GM19035 (cell line): ENCODE results near the gene BRCA1.
"Not testable (repeated sequence)": the region's sequence is repeated elsewhere in the genome, so short reads cannot be mapped to it uniquely, and the experiment has no call there.

Experiments used
- ATAC-seq: cut with Tn5 transposase; IDR thresholded peaks from one replicate; pipeline ENCODE4 v1.9.1; 2021; ENCODE audit not compliant: unreplicated experiment

The BRCA1 gene

GRCh38 chr17:43070257-43070656, 54.9 kb downstream of the BRCA1 start:
- no peak for ATAC-seq

- no peak for ATAC-seq
Measured at GRCh38 chr17:43069368-43069898, 55.7 kb downstream of the BRCA1 start.

DNA sequence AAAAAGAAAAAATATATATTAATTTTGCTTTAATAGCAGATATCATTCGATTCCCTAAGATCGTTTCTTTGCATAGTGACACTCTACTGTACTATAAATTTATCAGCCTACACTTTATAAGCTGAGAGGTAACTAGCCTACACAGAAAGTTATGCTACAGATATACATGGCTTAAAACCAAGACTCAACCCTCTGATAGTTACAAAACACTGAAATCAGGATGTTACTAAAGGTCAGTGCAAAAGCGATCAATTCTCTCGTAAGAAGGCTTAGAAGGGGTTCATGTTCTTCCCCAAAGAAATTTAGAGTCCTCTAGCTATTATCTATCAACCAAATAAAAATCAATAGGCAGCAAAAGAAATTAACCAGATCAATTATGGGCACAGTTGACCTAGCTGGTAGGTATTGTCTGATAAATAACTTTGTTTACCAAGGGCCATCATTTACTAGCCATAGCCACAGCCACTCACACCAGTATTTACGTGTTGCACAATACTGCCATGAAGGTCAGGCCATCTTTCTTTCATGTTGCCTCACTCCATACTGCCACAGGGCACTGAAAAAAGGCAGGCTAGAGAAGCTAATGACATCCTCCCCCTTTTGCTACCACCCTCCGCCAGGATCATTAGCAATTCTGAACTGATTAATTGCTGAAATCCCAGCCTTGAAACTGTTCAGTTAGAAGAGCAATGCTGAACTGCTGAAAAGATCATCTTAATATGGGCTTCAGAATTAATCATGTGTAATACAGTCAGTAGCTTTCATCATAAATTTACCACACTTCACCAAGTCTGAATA, 56.4 kb downstream of the BRCA1 start:
- no peak for ATAC-seq

GRCh38 chr17:43062984-43063638, 62.1 kb downstream of the BRCA1 start:
- ATAC-seq = no peak

DNA sequence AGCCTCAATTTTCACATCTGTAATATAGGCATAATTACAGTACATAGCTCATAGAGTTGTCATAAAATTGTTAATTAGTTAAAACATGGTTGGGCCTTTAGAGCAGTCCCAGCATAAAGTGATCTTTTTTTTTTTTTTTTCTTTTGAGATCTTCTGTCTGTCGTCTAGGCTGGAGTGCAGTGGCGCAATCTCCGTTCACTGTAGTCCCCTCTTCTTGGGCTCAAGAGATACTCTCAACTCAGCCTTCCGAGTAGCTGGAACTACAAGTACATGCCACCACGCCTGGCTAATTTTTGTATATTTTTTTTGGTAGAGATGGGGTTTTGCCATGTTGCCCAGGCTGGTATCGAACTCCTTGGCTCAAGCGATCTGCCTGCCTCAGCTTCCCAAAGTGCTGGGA, 69.1 kb downstream of the BRCA1 start:
- ATAC-seq = no peak

GRCh38 chr17:43053008-43053407, 72.2 kb downstream of the BRCA1 start:
- ATAC-seq = not testable (repeated sequence)

DNA sequence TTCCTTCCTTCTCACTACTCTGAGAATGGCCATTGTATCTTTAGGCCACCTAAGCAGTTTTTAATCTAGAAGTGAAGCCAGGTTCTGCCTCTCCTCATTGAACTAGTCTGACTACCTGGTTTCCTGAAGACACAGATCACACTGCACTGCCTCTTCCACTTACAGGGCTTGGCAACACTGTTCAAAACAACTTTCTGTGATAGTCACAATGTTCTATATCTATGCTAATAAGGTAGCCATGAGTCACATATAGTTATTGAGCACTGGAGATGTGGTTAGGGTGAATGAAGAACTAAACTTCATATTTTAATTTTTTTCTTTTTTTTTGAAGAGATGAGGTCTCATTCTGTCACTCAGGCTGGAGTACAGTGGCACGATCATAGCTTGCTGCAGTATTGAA, 73.2 kb downstream of the BRCA1 start:
- no peak for ATAC-seq

- no peak for ATAC-seq
Measured at GRCh38 chr17:43044024-43044423, 81.1 kb downstream of the BRCA1 start.

DNA sequence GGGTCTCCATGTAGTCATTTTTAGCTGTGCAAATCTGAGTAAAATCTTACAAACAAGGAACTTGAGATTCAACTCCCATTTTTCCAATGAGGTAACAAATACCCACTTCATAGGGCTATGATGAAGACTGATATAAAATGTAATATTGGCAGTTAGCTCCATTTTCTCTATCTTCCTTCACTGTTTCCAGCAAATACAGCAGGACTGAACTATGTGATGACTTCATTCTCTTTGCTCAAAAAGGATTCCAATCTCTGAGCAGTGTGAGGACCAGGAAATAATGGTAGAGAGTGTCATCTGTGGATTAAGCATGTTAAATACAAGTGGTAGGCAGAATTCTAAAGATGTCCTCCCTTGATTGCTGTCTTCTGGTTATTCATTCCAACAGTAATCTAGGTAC, 81.9 kb downstream of the BRCA1 start:
- ATAC-seq = no peak

DNA sequence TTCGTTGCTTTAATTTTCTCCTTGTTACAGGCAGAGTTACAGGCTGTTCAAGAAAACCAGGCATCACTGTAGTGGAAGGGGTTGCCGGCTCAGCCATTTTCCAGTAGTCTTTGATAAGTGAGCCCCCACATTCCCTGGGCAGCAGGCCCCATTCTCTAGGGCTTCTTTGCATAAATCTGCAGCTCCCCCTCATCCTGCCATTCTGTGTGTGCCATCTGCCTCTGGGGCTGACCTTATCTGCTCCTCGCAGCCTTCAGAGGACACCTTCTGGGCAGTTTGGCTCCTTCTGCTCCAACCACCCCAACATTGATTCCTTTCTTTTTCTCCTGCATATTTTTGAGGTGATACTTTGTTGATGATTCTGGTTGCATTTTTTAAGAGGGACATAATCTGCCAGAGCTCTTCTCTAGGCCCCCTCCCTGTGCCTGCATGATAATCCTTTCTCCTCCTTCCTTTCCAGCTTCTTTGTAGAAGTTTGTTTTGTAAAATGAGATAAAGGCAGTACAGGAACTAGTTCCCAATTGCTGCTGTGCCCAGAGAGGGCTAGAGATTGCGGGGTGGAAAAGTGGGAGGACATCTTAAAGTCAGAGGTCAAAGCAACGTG, 83.0 kb downstream of the BRCA1 start:
- no peak for ATAC-seq

GRCh38 chr17:43040655-43041054, 84.5 kb downstream of the BRCA1 start:
- ATAC-seq = no peak

GRCh38 chr17:43039646-43040045, 85.5 kb downstream of the BRCA1 start:
- ATAC-seq = no peak

DNA sequence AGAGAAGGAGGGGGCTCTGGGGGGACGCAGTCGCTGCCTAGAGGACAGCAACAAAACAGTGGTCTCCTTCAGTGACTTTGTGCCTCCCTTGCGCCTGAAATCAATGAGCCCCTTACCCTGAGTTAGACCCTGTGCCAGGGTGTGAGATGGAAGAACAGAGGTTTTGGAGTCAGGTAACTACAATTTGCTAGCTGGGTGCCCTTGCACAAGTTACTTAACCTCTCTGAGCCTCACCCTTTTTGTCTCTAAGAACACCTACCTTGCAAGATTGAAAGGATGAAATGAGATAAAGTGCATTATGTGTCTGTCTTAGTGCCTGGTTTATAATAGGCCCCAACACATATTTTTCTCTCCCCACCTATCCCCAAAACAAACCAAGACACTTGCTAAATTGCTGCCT, 90.3 kb downstream of the BRCA1 start:
- ATAC-seq = no peak

DNA sequence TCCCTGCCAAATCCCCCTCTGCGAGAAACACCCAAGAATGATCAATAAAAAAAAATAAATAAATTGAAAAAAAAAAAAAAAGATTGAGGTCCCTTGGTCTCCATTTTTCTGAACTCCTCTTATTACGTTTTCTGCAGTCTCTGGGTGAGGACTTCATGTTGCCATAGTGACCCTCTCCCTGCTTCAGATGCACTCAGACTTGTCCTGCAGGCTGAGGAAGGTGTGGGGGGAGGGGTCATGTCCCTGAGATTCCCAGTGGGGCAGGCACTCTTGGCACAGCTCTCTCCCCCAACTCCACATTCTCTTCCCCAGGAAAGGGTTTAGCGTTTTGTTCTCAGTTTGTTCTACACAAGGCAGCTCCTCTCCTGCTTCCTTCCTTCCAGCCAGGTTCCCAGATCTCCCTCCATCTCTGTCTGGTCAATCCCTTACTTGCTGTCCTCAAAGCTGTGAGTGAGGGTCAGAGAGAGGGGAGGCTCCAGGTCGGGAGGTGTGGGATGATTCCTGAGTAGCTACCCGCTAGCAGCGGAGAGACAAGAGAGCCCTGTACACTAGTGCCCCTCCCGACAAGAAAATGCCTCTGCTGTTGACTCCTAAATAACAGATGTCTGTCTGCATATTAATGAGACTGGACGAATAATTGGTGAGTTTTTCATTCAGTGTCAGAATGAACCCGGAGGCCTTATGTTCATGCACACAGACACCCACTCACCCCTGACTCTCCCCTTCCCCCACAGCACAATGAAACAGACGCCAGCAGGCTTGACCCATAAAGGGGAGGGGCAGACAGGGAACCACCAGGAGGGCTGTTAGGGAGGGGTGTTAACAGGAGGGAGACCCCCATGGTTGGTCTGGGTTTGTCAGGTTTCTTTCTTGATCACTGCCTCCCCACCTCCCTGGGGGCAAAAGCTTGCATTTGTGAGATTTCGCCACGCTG, 90.9 kb downstream of the BRCA1 start:
- ATAC-seq = no peak

GRCh38 chr17:43031666-43032065, 93.5 kb downstream of the BRCA1 start:
- ATAC-seq = no peak

GRCh38 chr17:43030137-43030767, 94.9 kb downstream of the BRCA1 start:
- no peak for ATAC-seq

GRCh38 chr17:43028221-43028861, 96.8 kb downstream of the BRCA1 start:
- ATAC-seq = no peak

- ATAC-seq = no peak
Measured at GRCh38 chr17:43027091-43028032, 97.8 kb downstream of the BRCA1 start.

GRCh38 chr17:43026595-43026994, 98.6 kb downstream of the BRCA1 start:
- no peak for ATAC-seq
